Adrenal gland (tissue), 12 donors: ENCODE results near the gene UQCR10. TPM values are rescaled to one million over a fixed set of nuclear protein-coding genes. Genes with fewer than 3 reads are reported as not detected.
A peak's percentile ranks its signal among the peaks of the same experiment; 100 is the strongest.

Source experiments
- DNase-seq, 7 donors: peaks; one replicate each; pipeline ENCODE4 v3.0.0-alpha.2; 2019 to 2020
- H3K27ac ChIP-seq, 5 donors: fragments of 200-600 bp; sonication (generic) in 4 of 5; 1 replicate in 3 of 5; 2 replicates in 2 of 5; pipeline versions ENCODE4 v1.5.1 to v1.8.0; 2016 to 2020; ENCODE audit warnings: mild to moderate bottlenecking in 1 of 5
- H3K27me3 ChIP-seq: fragments of 200-600 bp; 2 replicates; pipeline ENCODE4 v1.8.0; 2021
- H3K36me3 ChIP-seq, 2 donors: fragments of 200-600 bp; replicated peaks in 1 of 2; 1 replicate in 1 of 2; 2 replicates in 1 of 2; pipeline versions ENCODE4 v1.5.1 to v1.8.0; 2018 to 2022
- H3K4me1 ChIP-seq, 2 donors: fragments of 200-600 bp; replicated peaks in 1 of 2; 1 replicate in 1 of 2; 2 replicates in 1 of 2; pipeline versions ENCODE4 v1.5.1 to v1.8.0; 2018 to 2021
- H3K4me3 ChIP-seq, 4 donors: fragments of 200-600 bp; sonication (generic) in 3 of 4; one replicate each; pipeline ENCODE4 v1.5.1; 2016 to 2018
- H3K9me3 ChIP-seq, 3 donors: fragments of 200-600 bp; sonication (generic) in 1 of 3; replicated peaks in 1 of 3; 1 replicate in 2 of 3; 2 replicates in 1 of 3; pipeline versions ENCODE4 v1.5.1 to v1.8.0; 2016 to 2021
- CTCF ChIP-seq, 6 experiments: fragments of 450-650 bp in 4 of 6; fragments of 200-600 bp in 2 of 6; sonication (generic) in 1 of 6; IDR thresholded peaks; 1 replicate in 5 of 6; 2 replicates in 1 of 6; pipeline versions ENCODE4 v1.5.1 to v1.8.0; 2016 to 2021; ENCODE audit warnings: antibody characterized with exemption in 6 of 6, mild to moderate bottlenecking in 2 of 6, moderate library complexity in 1 of 6
- POLR2A ChIP-seq, 2 donors: fragments of 450-650 bp; IDR thresholded peaks; one replicate each; pipeline ENCODE4 v1.6.1; 2017; ENCODE audit warnings: antibody characterized with exemption in 2 of 2, mild to moderate bottlenecking in 2 of 2, moderate library complexity in 1 of 2
- whole genome bisulfite sequencing, 4 donors: extraction: QIAGEN DNeasy Blood & Tissue Kit in 2 of 4; methylation state at CpG; one replicate each; pipeline versions ENCODE4 v1.1.5 to v1.1.7; 2013 to 2017; 5-methylcytosine and 5-hydroxymethylcytosine counted together
- intact Hi-C, 2 donors: fragments of 100-400 bp; cut with DNase I; formaldehyde crosslinking; loops; one replicate each; pipeline versions ENCODE4 v1.14.1 to v1.15.0; 2022 to 2023
- polyA plus RNA-seq, 3 donors: library from polyadenylated mRNA; stranded (reverse); fragments of 200-250 nt in 2 of 3; fragments of 350-450 nt in 1 of 3; fragmentation: Illumina TruSeq in 1 of 3; extraction: RNeasy Lipid Tissue Mini Kit (QIAGEN cat#74804) in 1 of 3; gene quantifications; one replicate each; pipeline ENCODE4 v1.2.3, GENCODE V29; 2013 to 2014
- total RNA-seq, 9 donors: library from RNA; depleted of rRNA in 4 of 9; stranded (reverse); fragments of >200 nt in 4 of 9; fragments of 120-200 nt in 1 of 9; fragmentation: NEBNext Ultra II Directional in 1 of 9; extraction: Animal tissue kit (Norgen Biotek cat#: 25700) in 1 of 9; gene quantifications; one replicate each; pipeline versions ENCODE4 v1.1.0 to v1.2.4, GENCODE V29; 2013 to 2023
- donor health status: healthy with polysubstance abuse.
- donor health status: Bipolar disorder and iron deficiency.
- donor health status: DM: yes; HTN: yes; CAD: no.
- donor health status: DM: no; HTN: no; CAD: no.
- donor health status: DM: no; HTN: no; CAD: no.
- donor health status: DM: yes; HTN: yes; CAD: no.

Gene UQCR10
- total and polyA plus RNA-seq, 12 donors: 51.3 to 489 (median 187) TPM

GRCh38 chr22:29786031-29786430 lies 18.9 kb downstream of the UQCR10 start:
- Histone ChIP-seq H3K4me3 (no peak overlapping the region), H3K4me1 (peaks cover 43 to 54% of the 10 kb centered on the region in 2 donors), H3K27me3 (no peaks in the 10 kb centered on the region), H3K27ac (no peak overlapping the region), H3K9me3 (no peaks in the 10 kb centered on the region), H3K36me3 (peaks cover 0 to 27% of the 10 kb centered on the region in 2 donors)
- intact Hi-C loops: no loop called here
- WGBS, 4 donors: 74 to 79% (median 75%) methylated on average over 5 of the region's 5 CpGs
- TF ChIP-seq CTCF (IDR thresholded peaks at IDR 0.05) (no peak), POLR2A (IDR thresholded peaks at IDR 0.05) (no peak)
- no peak for DNase-seq

GRCh38 chr22:29787371-29787980 lies 20.3 kb downstream of the UQCR10 start:
- Histone ChIP-seq H3K4me3 (no peak overlapping the region), H3K27me3 (no peaks in the 10 kb centered on the region), H3K4me1 (peaks cover 28 to 40% of the 10 kb centered on the region in 2 donors), H3K9me3 (no peaks in the 10 kb centered on the region), H3K27ac (peak overlapping the region in 2 of 5 donors; percentile 66 to 73), H3K36me3 (peaks cover 0 to 42% of the 10 kb centered on the region in 2 donors)
- TF ChIP-seq POLR2A (IDR thresholded peaks at IDR 0.05) (no peak), CTCF (IDR thresholded peaks at IDR 0.05) (no peak)
- intact Hi-C loops: no loop called here
- DNase-seq: peak in 3 of 7 donors; percentile 46 to 64 (median 51)
- WGBS, 4 donors: 44 to 60% (median 48%) methylated on average over 8 to 9 of the region's 9 CpGs

- WGBS, 4 donors: 59 to 73% (median 69%) methylated on average over 13 to 27 of the region's 27 CpGs
- intact Hi-C loops: no loop called here
- H3K27ac ChIP-seq: peak overlapping the region in 3 of 5 donors; percentile 66 to 73 (median 68)
- peaks cover 27 to 40% of the 10 kb centered on the region in 2 donors for H3K4me1 ChIP-seq
- H3K27me3 ChIP-seq: no peaks in the 10 kb centered on the region
- peaks cover 0 to 53% of the 10 kb centered on the region in 2 donors for H3K36me3 ChIP-seq
- no peak for TF ChIP-seq POLR2A (IDR thresholded peaks at IDR 0.05)
- no peak for TF ChIP-seq CTCF (IDR thresholded peaks at IDR 0.05)
- H3K9me3 ChIP-seq: no peaks in the 10 kb centered on the region
- DNase-seq: peak; percentile 59 to 85 (median 81)
- H3K4me3 ChIP-seq: no peak overlapping the region
Measured at GRCh38 chr22:29788339-29789279, 21.4 kb downstream of the UQCR10 start.

GRCh38 chr22:29790061-29790460 lies 22.9 kb downstream of the UQCR10 start:
- Histone ChIP-seq H3K27me3 (no peaks in the 10 kb centered on the region), H3K4me3 (no peak overlapping the region), H3K36me3 (peaks cover 0 to 54% of the 10 kb centered on the region in 2 donors), H3K27ac (peak overlapping the region in 1 of 5 donors; percentile 66), H3K4me1 (peaks cover 17 to 28% of the 10 kb centered on the region in 2 donors), H3K9me3 (no peaks in the 10 kb centered on the region)
- WGBS, 4 donors: 84 to 91% (median 88%) methylated on average over 5 of the region's 5 CpGs
- no peak for TF ChIP-seq CTCF (IDR thresholded peaks at IDR 0.05)
- no peak for TF ChIP-seq POLR2A (IDR thresholded peaks at IDR 0.05)
- intact Hi-C loops: no loop called here
- no peak for DNase-seq
